Breast epithelium (tissue), 4 donors: ENCODE measurements around the gene USHBP1. TPM values are rescaled to one million over a fixed set of nuclear protein-coding genes. Genes with fewer than 3 reads are reported as not detected.
"Not testable (repeated sequence)": the region's sequence is repeated elsewhere in the genome, so short reads cannot be mapped to it uniquely, and the experiment has no call there.

Source experiments
- DNase-seq, 2 donors: peaks; one replicate each; pipeline ENCODE4 v3.0.0-alpha.2; 2019; ENCODE audit warnings: low spot score in 2 of 2
- H3K27ac ChIP-seq, 2 donors: fragments of 200-600 bp; sonication (generic) in 1 of 2; one replicate each; pipeline ENCODE4 v1.5.1; 2016 to 2019; ENCODE audit warnings: mild to moderate bottlenecking in 1 of 2
- H3K27me3 ChIP-seq, 2 donors: fragments of 200-600 bp; sonication (generic) in 1 of 2; one replicate each; pipeline versions ENCODE4 v1.5.1 to v1.6.0; 2017 to 2019; ENCODE audit warnings: control low read depth in 1 of 2, mild to moderate bottlenecking in 1 of 2
- H3K36me3 ChIP-seq: fragments of 200-600 bp; one replicate; pipeline ENCODE4 v1.5.1; 2019
- H3K4me1 ChIP-seq, 2 donors: fragments of 200-600 bp; sonication (generic); one replicate each; pipeline ENCODE4 v1.5.1; 2016 to 2019; ENCODE audit warnings: control low read depth in 1 of 2
- H3K4me3 ChIP-seq, 3 donors: fragments of 200-600 bp; sonication (generic); 1 replicate in 2 of 3; 2 replicates in 1 of 3; pipeline ENCODE4 v1.5.1; 2016 to 2019; ENCODE audit warnings: mild to moderate bottlenecking in 3 of 3, moderate library complexity in 2 of 3
- H3K9me3 ChIP-seq, 2 donors: fragments of 200-600 bp; sonication (generic) in 1 of 2; one replicate each; pipeline ENCODE4 v1.5.1; 2016 to 2019; ENCODE audit warnings: control low read depth in 1 of 2
- POLR2A ChIP-seq: fragments of 450-650 bp; IDR thresholded peaks from one replicate; pipeline ENCODE4 v1.6.1; 2016; ENCODE audit warnings: antibody characterized with exemption, mild to moderate bottlenecking, moderate library complexity
- POLR2AphosphoS5 ChIP-seq, 3 donors: sonication (generic); formaldehyde crosslinking; IDR thresholded peaks; one replicate each; pipeline ENCODE4 v1.6.1; 2017; ENCODE audit warnings: antibody characterized with exemption in 3 of 3
- intact Hi-C: fragments of 100-400 bp; cut with DNase I; formaldehyde crosslinking; loops from one replicate; pipeline ENCODE4 v1.15.1; 2023; ENCODE audit warnings: low total_unique reads
- total RNA-seq, 3 donors: library from RNA; depleted of rRNA; stranded (reverse); fragments of >200 nt; gene quantifications; one replicate each; pipeline ENCODE4 v1.1.0, GENCODE V29; 2016
- TF ChIP-seq, protein P1 (sequence below), 3 donors: fragments of 450-650 bp; IDR thresholded peaks; one replicate each; pipeline ENCODE4 v1.5.1; 2016 to 2017; ENCODE audit warnings: antibody characterized with exemption in 3 of 3, mild to moderate bottlenecking in 3 of 3, moderate library complexity in 3 of 3

The USHBP1 gene
- total RNA-seq, 3 donors from 2014 or later: 5.8 to 8.8 (median 7.0) TPM

DNA sequence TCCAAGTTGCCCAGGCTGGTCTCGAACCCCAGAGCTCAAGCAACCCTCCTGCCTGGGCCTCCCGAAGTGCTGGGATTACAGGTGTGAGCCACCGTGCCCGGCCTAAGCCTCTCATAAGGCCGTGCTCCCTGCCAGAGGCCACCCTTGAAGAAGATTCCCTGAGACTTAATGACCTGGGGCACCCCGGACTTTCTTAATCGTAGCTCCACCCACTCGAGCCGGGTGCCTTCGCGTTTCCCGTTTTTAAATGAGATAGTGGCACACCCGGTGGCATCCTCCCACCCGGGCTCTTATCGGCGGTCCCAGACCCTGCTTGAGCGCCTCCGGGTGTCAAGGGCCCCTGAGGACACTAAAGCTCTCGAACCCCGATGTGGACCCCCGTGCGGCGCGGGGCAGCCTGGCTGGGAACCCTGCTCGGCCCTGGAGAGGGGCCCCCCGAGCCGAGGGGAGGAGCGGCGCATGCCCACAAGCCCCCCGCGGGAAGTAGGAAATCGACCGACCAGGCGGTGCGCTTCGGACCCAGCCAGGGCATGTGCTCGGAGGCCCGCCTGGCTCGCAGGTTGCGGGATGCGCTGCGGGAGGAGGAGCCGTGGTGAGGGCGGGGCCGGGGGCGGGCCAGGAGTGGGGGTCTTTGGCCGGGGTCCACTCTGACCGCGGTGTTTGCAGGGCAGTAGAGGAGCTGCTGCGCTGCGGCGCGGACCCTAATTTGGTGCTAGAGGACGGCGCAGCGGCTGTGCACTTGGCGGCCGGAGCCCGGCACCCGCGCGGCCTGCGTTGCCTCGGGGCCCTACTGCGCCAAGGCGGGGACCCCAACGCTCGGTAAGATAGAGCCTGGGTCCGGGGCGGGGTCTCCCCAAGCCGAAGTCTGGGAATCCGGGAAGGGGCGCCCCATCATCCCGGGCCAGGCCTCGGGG is 17.1 kb upstream of the USHBP1 start, which contains the start of gene ANKLE1:
ANKLE1 (plus strand) TSS at position 511 of the 914 bp plus-strand sequence; CDS start at position 531, 20 bp downstream.
- peak within 1 kb of the TSS; percentile 20 to 67 (median 39) for H3K4me3 ChIP-seq
- DNase-seq: no peak
- intact Hi-C loops: loop anchor here (10.0 kb wide), 1 partner anchor 217 kb away; no protein-coding TSS in a partner anchor

DNA sequence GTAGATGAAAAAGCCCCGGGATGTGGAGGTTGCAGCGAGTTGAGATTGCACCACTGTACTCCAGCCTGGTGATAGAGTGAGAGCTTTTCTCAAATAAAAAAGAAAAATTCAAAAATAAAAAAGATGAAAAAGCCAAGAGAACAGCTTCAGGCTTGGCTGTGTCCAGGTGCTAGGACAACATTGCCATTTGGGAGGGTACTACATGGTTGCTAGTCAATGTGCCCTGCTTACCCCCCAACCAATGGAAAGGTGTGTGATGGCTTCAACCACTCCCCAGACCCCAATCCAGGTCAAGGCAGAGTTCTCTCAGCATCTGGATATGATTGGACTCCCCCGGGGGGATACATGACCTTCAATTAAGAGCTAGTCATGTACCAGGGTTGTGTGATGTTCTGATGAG is 14.9 kb upstream of the USHBP1 start:
- Histone ChIP-seq H3K4me1 (peaks cover 5 to 13% of the 10 kb centered on the region in 2 donors), H3K9me3 (no peaks in the 10 kb centered on the region), H3K36me3 (no peaks in the 10 kb centered on the region), H3K27ac (no peak overlapping the region), H3K27me3 (peaks cover 7 to 15% of the 10 kb centered on the region in 2 donors), H3K4me3 (no peak overlapping the region)
- intact Hi-C loops: no loop called here
- no peak for TF ChIP-seq POLR2A
- TF ChIP-seq, protein P1, sequence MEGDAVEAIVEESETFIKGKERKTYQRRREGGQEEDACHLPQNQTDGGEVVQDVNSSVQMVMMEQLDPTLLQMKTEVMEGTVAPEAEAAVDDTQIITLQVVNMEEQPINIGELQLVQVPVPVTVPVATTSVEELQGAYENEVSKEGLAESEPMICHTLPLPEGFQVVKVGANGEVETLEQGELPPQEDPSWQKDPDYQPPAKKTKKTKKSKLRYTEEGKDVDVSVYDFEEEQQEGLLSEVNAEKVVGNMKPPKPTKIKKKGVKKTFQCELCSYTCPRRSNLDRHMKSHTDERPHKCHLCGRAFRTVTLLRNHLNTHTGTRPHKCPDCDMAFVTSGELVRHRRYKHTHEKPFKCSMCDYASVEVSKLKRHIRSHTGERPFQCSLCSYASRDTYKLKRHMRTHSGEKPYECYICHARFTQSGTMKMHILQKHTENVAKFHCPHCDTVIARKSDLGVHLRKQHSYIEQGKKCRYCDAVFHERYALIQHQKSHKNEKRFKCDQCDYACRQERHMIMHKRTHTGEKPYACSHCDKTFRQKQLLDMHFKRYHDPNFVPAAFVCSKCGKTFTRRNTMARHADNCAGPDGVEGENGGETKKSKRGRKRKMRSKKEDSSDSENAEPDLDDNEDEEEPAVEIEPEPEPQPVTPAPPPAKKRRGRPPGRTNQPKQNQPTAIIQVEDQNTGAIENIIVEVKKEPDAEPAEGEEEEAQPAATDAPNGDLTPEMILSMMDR (IDR thresholded peaks at IDR 0.05): no peak
- no peak for TF ChIP-seq POLR2AphosphoS5 (IDR thresholded peaks at IDR 0.05)
- no peak for DNase-seq

More for the DNA sequence above, 17.1 kb upstream of the USHBP1 start, which contains the start of gene ANKLE1:
- H3K36me3 ChIP-seq: no peaks in the 10 kb centered on the region
- H3K4me1 ChIP-seq: peaks cover 5 to 13% of the 10 kb centered on the region in 2 donors
- H3K27me3 ChIP-seq: peaks cover 7 to 15% of the 10 kb centered on the region in 2 donors
- no peak within 1 kb of the TSS for H3K27ac ChIP-seq
- TF ChIP-seq, protein P1 (IDR thresholded peaks at IDR 0.05): no peak
- TF ChIP-seq POLR2A: no peak
- TF ChIP-seq POLR2AphosphoS5 (IDR thresholded peaks at IDR 0.05): no peak
- no peaks in the 10 kb centered on the region for H3K9me3 ChIP-seq

DNA sequence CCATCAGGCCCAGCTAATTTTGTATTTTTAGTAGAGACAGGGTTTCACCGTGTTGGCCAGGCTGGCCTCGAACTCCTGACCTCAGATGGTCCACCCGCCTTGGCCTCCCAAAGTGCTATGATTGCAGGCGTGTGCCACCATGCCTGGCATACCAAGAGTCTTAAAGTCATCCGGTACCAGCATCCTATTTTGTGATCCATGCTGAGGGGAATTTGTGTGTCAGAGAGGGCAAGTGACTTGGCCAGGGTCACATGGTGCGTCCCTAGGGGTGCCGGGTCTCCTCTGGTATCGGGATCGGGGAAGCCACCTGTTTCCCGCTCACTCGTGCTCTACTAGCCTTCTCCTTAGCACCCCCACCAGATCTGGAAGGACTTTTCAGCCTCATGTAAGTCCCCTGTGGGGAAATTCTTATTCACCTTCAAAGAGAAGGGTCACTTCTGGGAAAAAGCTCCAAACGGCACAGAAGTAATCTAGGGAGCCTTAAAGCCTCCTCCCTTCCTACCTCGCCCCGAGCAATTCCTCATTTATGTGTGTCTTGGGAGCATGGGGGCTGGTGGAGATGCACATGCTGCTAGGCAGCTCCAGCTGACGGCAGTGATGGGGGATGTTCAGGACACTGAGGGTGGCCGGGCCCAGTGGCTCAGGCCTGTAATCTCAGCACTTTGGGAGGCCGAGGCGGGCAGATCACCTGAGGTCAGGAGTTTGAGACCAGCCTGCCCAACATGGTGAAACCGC is 11.1 kb upstream of the USHBP1 start:
- intact Hi-C loops: no loop called here
- no peak for DNase-seq
- Histone ChIP-seq H3K36me3 (no peaks in the 10 kb centered on the region), H3K27ac (no peak overlapping the region), H3K4me1 (no peaks in the 10 kb centered on the region), H3K27me3 (no peaks in the 10 kb centered on the region), H3K4me3 (no peak overlapping the region), H3K9me3 (no peaks in the 10 kb centered on the region)
- no peak for TF ChIP-seq POLR2A
- TF ChIP-seq, protein P1 (IDR thresholded peaks at IDR 0.05): no peak
- TF ChIP-seq POLR2AphosphoS5 (IDR thresholded peaks at IDR 0.05): no peak

DNA sequence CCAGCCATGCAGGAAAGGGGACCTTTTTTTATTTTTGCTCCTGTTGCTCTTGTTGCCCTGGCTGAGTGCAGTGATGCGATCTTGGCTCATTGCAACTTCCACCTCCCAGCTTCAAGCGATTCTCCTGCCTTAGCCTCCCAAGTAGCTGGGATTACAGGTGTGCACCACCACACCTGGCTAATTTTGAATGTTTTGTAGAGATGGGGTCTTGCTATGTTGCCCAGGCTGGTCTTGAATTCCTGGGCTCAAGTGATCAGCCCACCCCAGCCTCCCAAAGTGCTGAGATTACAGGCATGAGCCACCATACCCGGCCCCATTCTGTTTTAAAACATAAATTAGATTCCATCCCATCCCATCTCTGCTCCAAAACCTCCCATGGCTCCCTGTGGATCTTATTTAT is 10.3 kb upstream of the USHBP1 start:
- H3K36me3 ChIP-seq, H3K9me3 ChIP-seq, H3K4me1 ChIP-seq, intact Hi-C loops, H3K27me3 ChIP-seq, DNase-seq, H3K4me3 ChIP-seq, H3K27ac ChIP-seq: not testable (repeated sequence)

DNA sequence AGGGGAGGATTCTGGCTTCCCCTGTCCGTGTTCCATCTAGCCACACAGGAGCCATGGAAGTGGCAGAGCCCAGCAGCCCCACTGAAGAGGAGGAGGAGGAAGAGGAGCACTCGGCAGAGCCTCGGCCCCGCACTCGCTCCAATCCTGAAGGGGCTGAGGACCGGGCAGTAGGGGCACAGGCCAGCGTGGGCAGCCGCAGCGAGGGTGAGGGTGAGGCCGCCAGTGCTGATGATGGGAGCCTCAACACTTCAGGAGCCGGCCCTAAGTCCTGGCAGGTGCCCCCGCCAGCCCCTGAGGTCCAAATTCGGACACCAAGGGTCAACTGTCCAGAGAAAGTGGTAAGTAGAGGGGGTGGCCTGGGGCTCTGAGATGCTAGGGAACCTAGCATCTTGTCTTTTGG is 4.2 kb upstream of the USHBP1 start:
- no peak for DNase-seq
- Histone ChIP-seq H3K27ac (no peak overlapping the region), H3K4me3 (no peak overlapping the region), H3K27me3 (no peaks in the 10 kb centered on the region), H3K9me3 (no peaks in the 10 kb centered on the region), H3K36me3 (no peaks in the 10 kb centered on the region), H3K4me1 (peaks cover 0 to 5% of the 10 kb centered on the region in 2 donors)
- intact Hi-C loops: loop anchor here (5.0 kb wide), 1 partner anchor 641 kb away; the partner anchor contains the start of gene MED26
- TF ChIP-seq POLR2A (no peak), POLR2AphosphoS5 (IDR thresholded peaks at IDR 0.05) (no peak)
- TF ChIP-seq, protein P1 (IDR thresholded peaks at IDR 0.05): no peak
